ENCODE measurements around the gene SNRPB.

SNRPB gene

GRCh38 chr20:2473516-2473915, 2.9 kb upstream of the SNRPB start:
- DNase-seq: no peak

- DNase-seq: peak; percentile 20
Observed at GRCh38 chr20:2469991-2470422, 582 bp downstream of the SNRPB start.

- no peak for DNase-seq
Observed at GRCh38 chr20:2468581-2469407, 1.8 kb downstream of the SNRPB start.

- no peak for DNase-seq
Observed at GRCh38 chr20:2467412-2467811, 3.2 kb downstream of the SNRPB start.

GRCh38 chr20:2465100-2465499, 5.5 kb downstream of the SNRPB start:
- DNase-seq: no peak

- no peak for DNase-seq
Observed at GRCh38 chr20:2463616-2464365, 6.8 kb downstream of the SNRPB start.

GRCh38 chr20:2462484-2462883, 8.1 kb downstream of the SNRPB start:
- DNase-seq: no peak

GRCh38 chr20:2460752-2461424, 9.7 kb downstream of the SNRPB start:
- DNase-seq: no peak

GRCh38 chr20:2459981-2460751, 10.4 kb downstream of the SNRPB start:
- DNase-seq: no peak

GRCh38 chr20:2458919-2459499, 11.6 kb downstream of the SNRPB start:
- DNase-seq: no peak

- DNase-seq: no peak
Observed at GRCh38 chr20:2455771-2456497, 14.7 kb downstream of the SNRPB start.

- no peak for DNase-seq
Observed at GRCh38 chr20:2453792-2454191, 16.8 kb downstream of the SNRPB start.

GRCh38 chr20:2451939-2452732, 18.5 kb downstream of the SNRPB start:
- DNase-seq: peak; percentile 74

- no peak for DNase-seq
Observed at GRCh38 chr20:2451422-2451821, 19.2 kb downstream of the SNRPB start.

- no peak for DNase-seq
Observed at GRCh38 chr20:2449386-2449785, 21.2 kb downstream of the SNRPB start.

GRCh38 chr20:2446845-2447244, 23.7 kb downstream of the SNRPB start:
- no peak for DNase-seq

GRCh38 chr20:2431185-2431584, 39.4 kb downstream of the SNRPB start:
- no peak for DNase-seq

- no peak for DNase-seq
Observed at GRCh38 chr20:2430538-2430937, 40.1 kb downstream of the SNRPB start.

- DNase-seq: no peak
Observed at GRCh38 chr20:2429051-2429450, 41.5 kb downstream of the SNRPB start.

GRCh38 chr20:2421247-2421646, 49.3 kb downstream of the SNRPB start:
- no peak for DNase-seq

GRCh38 chr20:2420510-2420909, 50.1 kb downstream of the SNRPB start:
- DNase-seq: no peak

Data from NCI-H2029 treated with DMSO at 0.1 percent for 48 hours (cell line).